Gastrocnemius medialis (tissue), 4 donors: ENCODE data around the gene PTPRR. TPM values are rescaled to one million over a fixed set of nuclear protein-coding genes. Genes with fewer than 3 reads are reported as not detected.

ENCODE experiments used
- ATAC-seq, 2 donors: fragments of 150-250 bp; one replicate each; pipeline ENCODE4 v1.9.1; 2016
- DNase-seq, 2 donors: peaks; one replicate each; pipeline ENCODE4 v3.0.0-alpha.2; 2019
- H3K27ac ChIP-seq, 4 donors: fragments of 200-600 bp; sonication (generic); 1 replicate in 1 of 4; 2 replicates in 3 of 4; pipeline ENCODE4 v1.5.1; 2016 to 2018; ENCODE audit warnings: mild to moderate bottlenecking in 2 of 4, moderate library complexity in 1 of 4
- H3K27me3 ChIP-seq, 3 donors: fragments of 200-600 bp; sonication (generic) in 2 of 3; 1 replicate in 1 of 3; 2 replicates in 2 of 3; pipeline versions ENCODE4 v1.5.1 to v1.6.0; 2016 to 2019; ENCODE audit warnings: mild to moderate bottlenecking in 1 of 3, moderate library complexity in 1 of 3
- H3K36me3 ChIP-seq, 2 donors: fragments of 200-600 bp; sonication (generic) in 1 of 2; one replicate each; pipeline ENCODE4 v1.5.1; 2017 to 2018
- H3K4me1 ChIP-seq, 2 donors: fragments of 200-600 bp; sonication (generic) in 1 of 2; one replicate each; pipeline ENCODE4 v1.5.1; 2016 to 2017; ENCODE audit warnings: mild to moderate bottlenecking in 2 of 2
- H3K4me3 ChIP-seq, 4 donors: fragments of 200-600 bp; sonication (generic) in 3 of 4; 1 replicate in 1 of 4; 2 replicates in 3 of 4; pipeline ENCODE4 v1.5.1; 2016 to 2019; ENCODE audit warnings: mild to moderate bottlenecking in 2 of 4
- H3K9me3 ChIP-seq, 3 donors: fragments of 200-600 bp; sonication (generic) in 2 of 3; 1 replicate in 1 of 3; 2 replicates in 2 of 3; pipeline ENCODE4 v1.5.1; 2016 to 2019
- CTCF ChIP-seq, 5 experiments: fragments of 450-650 bp in 3 of 5; fragments of 200-600 bp in 2 of 5; sonication (generic) in 2 of 5; IDR thresholded peaks in 4 of 5; conservative IDR thresholded peaks in 1 of 5; 1 replicate in 4 of 5; 2 replicates in 1 of 5; pipeline ENCODE4 v1.5.1; 2016 to 2019; ENCODE audit warnings: antibody characterized with exemption in 5 of 5, mild to moderate bottlenecking in 3 of 5, moderate library complexity in 3 of 5
- POLR2A ChIP-seq, 2 donors: fragments of 450-650 bp; IDR thresholded peaks; one replicate each; pipeline ENCODE4 v1.6.1; 2017; ENCODE audit warnings: antibody characterized with exemption in 2 of 2, mild to moderate bottlenecking in 2 of 2, moderate library complexity in 2 of 2
- in situ Hi-C, 4 donors: fragments of 200-750 bp; cut with MboI; loops; one replicate each; pipeline versions ENCODE4 v1.15.0 to v1.8.0; 2017; ENCODE audit warnings: low sequenced_read_pairs in 4 of 4
- intact Hi-C: fragments of 100-400 bp; cut with DNase I; formaldehyde crosslinking; loops from one replicate; pipeline ENCODE4 v1.15.1; 2023; ENCODE audit warnings: low total_unique reads
- total RNA-seq, 4 donors: library from RNA; depleted of rRNA; stranded (reverse); fragments of >200 nt; gene quantifications; one replicate each; pipeline versions ENCODE4 v1.1.0 to v1.2.3, GENCODE V29; 2016

Gene PTPRR
- total RNA-seq, 4 donors from 2014 or later, result 0.18 to 0.20 TPM; not detected in 2

DNA sequence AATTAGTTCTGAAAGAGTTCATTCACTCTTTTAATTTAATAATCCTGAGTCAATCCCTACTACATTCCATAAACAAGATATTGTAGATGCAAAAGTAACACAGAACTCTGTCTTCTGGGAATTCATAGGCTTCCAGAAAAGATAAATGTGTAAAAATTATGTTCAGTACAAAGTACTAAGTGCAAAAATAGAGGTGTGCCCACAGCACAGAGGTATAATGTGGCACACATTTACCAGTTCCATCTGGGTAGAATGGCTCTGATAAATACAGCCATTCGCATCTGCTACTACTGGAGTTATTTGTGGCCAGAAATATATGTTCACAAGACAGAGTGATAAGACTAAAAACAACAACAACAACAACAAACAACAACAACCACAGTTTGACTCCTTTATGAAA, 171.7 kb downstream of the PTPRR start:
- Histone ChIP-seq H3K9me3 (no peaks in the 10 kb centered on the region), H3K27me3 (no peaks in the 10 kb centered on the region), H3K27ac (no peak overlapping the region), H3K4me1 (no peaks in the 10 kb centered on the region), H3K4me3 (no peak overlapping the region), H3K36me3 (no peaks in the 10 kb centered on the region)
- ATAC-seq (no peak), DNase-seq (no peak)
- TF ChIP-seq CTCF (IDR thresholded peaks at IDR 0.05 in 4 of 5, conservative IDR thresholded peaks at IDR 0.05 in 1 of 5), result no peak
- no peak for TF ChIP-seq POLR2A (IDR thresholded peaks at IDR 0.05)
- intact Hi-C loops, result no loop called here
- in situ Hi-C loops, result loop anchor here (25.0 kb wide), 3 partner anchors 638 to 988 kb away; no protein-coding TSS in a partner anchor

DNA sequence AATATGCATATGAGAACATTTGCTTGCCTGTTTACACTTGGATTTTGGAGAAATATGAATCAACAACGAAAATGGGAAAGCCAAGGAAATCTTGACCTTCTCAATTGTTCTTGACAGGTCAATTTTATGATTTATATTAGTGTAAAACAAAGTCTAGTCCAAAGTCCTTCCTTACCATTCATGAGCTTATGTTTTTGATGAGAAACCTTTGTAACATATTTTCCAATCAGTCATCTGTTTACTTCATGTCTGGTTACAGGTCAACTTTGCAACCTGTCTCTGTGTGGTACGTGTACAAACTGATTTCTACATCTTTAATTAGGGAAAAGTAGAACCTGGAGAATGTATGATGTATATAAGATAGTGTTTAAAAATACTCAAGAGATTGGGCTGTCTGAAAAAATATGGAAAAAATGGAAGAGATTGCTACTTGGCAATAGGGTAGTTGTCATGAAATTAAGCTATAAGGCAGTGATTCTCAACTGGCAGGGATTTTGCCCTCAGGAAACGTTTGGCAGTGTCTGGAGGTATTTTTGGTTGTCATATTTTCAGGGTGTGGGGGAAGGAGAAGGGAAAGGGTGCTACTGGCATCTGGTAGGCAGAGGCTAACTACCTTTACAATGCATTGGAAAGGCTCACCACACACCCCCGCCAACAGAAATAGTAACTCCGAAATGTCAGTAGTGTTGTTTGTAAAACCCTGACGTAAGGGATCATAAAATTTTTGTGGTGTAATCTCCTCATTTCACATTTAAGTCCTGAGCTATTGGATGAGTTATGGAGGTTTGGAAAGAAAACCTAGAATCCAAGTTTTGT, 172.9 kb downstream of the PTPRR start:
- no peak for TF ChIP-seq CTCF (IDR thresholded peaks at IDR 0.05 in 4 of 5, conservative IDR thresholded peaks at IDR 0.05 in 1 of 5)
- TF ChIP-seq POLR2A (IDR thresholded peaks at IDR 0.05), result no peak
- intact Hi-C loops, result no loop called here
- no peak for DNase-seq

GRCh38 chr12:70745048-70745447, 175.5 kb downstream of the PTPRR start:
- Histone ChIP-seq H3K4me1 (no peaks in the 10 kb centered on the region), H3K36me3 (no peaks in the 10 kb centered on the region), H3K9me3 (no peaks in the 10 kb centered on the region), H3K27ac (no peak overlapping the region), H3K27me3 (no peaks in the 10 kb centered on the region), H3K4me3 (no peak overlapping the region)
- no peak for DNase-seq
- TF ChIP-seq POLR2A (IDR thresholded peaks at IDR 0.05) (no peak), CTCF (IDR thresholded peaks at IDR 0.05 in 4 of 5, conservative IDR thresholded peaks at IDR 0.05 in 1 of 5) (no peak)
- ATAC-seq, result no peak
- intact Hi-C loops, result no loop called here
- in situ Hi-C loops, result loop anchor here (25.0 kb wide), 3 partner anchors 642 to 992 kb away; no protein-coding TSS in a partner anchor

More for the DNA sequence above, 172.9 kb downstream of the PTPRR start:
- no peaks in the 10 kb centered on the region for H3K36me3 ChIP-seq
- no peaks in the 10 kb centered on the region for H3K27me3 ChIP-seq
- H3K27ac ChIP-seq, result no peak overlapping the region
- in situ Hi-C loops, result loop anchor here (25.0 kb wide), 3 partner anchors 640 to 990 kb away; no protein-coding TSS in a partner anchor
- H3K4me3 ChIP-seq, result no peak overlapping the region
- ATAC-seq, result no peak
- no peaks in the 10 kb centered on the region for H3K9me3 ChIP-seq
- H3K4me1 ChIP-seq, result no peaks in the 10 kb centered on the region

GRCh38 chr12:70744178-70744577, 176.4 kb downstream of the PTPRR start:
- Histone ChIP-seq H3K27ac (no peak overlapping the region), H3K4me1 (no peaks in the 10 kb centered on the region), H3K27me3 (no peaks in the 10 kb centered on the region), H3K9me3 (no peaks in the 10 kb centered on the region), H3K36me3 (no peaks in the 10 kb centered on the region), H3K4me3 (no peak overlapping the region)
- no peak for DNase-seq
- TF ChIP-seq POLR2A (IDR thresholded peaks at IDR 0.05), result no peak
- TF ChIP-seq CTCF (IDR thresholded peaks at IDR 0.05 in 4 of 5, conservative IDR thresholded peaks at IDR 0.05 in 1 of 5), result no peak
- no peak for ATAC-seq
- intact Hi-C loops (no loop called here), in situ Hi-C loops (loop anchor here (25.0 kb wide), 3 partner anchors 643 to 993 kb away; no protein-coding TSS in a partner anchor)
